T-helper 1 cell (primary cell): ENCODE data around the gene ZNF561.
A peak's percentile ranks its signal among the peaks of the same experiment; 100 is the strongest.

ENCODE experiments used
- DNase-seq, 5 donors: peaks; one replicate each; pipeline ENCODE4 v3.0.0-alpha.2; 2012 to 2020

ZNF561 gene

DNA sequence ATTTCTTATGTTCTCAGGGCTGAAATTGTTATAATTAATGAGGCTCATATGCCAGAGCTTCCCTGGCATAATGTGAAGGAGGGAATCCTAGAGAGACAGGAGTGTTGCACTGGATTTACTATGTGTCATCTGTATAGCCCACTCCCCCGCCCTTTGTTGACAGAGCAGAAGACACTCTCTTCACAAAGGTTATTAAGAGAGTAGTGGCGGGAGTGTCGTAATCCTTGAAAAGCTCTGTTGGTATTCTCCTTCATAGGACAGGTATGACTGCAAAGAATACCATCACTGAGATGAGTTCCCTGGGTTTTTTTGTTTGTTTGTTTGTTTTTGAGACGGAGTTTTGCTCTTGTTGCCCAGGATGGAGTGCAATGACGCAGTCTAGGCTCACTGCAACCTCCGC is 50.8 kb downstream of the ZNF561 start:
- no peak for DNase-seq

GRCh38 chr19:9566729-9567128 is 54.3 kb downstream of the ZNF561 start:
- DNase-seq: no peak

DNA sequence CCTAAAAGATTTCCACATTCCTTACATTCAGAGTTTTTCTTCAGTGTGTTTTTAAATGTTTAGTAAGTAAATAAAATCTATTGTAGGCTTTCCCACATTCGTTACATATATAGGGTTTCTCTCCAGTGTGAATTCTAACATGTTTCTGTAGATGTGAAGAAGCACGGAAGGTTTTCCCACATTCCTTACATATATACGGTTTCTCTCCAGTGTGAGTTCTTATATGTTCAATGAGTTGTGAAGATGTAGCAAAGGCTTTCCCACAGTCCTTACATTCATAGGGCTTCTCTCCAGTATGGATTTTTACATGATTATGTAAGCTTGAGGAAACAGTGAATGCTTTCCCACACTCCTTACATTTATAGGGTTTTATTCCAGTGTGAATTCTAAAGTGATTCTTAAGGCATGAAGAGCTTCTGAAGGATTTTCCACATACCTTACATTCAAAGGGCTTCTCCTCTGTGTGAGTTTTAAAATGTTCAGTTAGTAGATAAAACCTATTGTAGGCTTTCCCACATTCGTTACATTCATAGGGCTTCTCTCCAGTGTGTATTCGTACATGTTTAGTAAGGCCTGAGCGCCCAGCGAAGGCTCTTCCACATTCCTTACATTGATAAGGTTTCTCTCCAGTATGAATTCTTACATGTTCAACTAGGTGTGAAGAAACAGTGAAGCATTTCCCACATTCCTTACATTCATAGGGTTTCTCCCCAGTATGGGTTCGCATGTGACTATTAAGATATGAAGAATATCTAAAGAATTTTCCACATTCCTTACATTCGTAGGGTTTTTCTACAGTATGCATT is 54.9 kb downstream of the ZNF561 start:
- peak in 1 of 5 donors; percentile 9 for DNase-seq
